SK-N-MC (cell line): Measurements from ENCODE around the gene MET.
"Not testable (repeated sequence)": the region's sequence is repeated elsewhere in the genome, so short reads cannot be mapped to it uniquely, and the experiment has no call there.

Experiments used
- DNase-seq: peaks from one replicate; pipeline ENCODE4 v3.0.0-alpha.2; 2011; ENCODE audit warnings: low read depth, low spot score
- H3K27ac ChIP-seq: fragments of 200-600 bp; sonication (generic); 2 replicates; pipeline ENCODE4 v1.5.1; 2016; ENCODE audit warnings: mixed run types
- H3K36me3 ChIP-seq: fragments of 200-600 bp; sonication (generic); 2 replicates; pipeline ENCODE4 v1.6.1; 2017; ENCODE audit warnings: antibody characterized with exemption, low read length, mixed read lengths; ENCODE audit not compliant: insufficient read depth
- H3K4me3 ChIP-seq: fragments of 200-600 bp; sonication (generic); 2 replicates; pipeline ENCODE4 v1.5.1; 2016
- H3K9ac ChIP-seq: fragments of 200-600 bp; sonication (generic); 2 replicates; pipeline ENCODE4 v1.8.0; 2017; ENCODE audit warnings: mixed run types, mixed read lengths; ENCODE audit not compliant: insufficient read length
- H3K9me3 ChIP-seq: fragments of 200-600 bp; sonication (generic); 2 replicates; pipeline ENCODE4 v1.6.1; 2017; ENCODE audit warnings: low read depth, mild to moderate bottlenecking, antibody characterized with exemption, low read length, moderate library complexity, mixed read lengths
- EZH2 ChIP-seq: fragments of 200-600 bp; sonication (generic); IDR thresholded peaks from one replicate; pipeline ENCODE4 v1.6.1; 2017; ENCODE audit warnings: antibody characterized with exemption
- FOXP2 ChIP-seq: optimal IDR thresholded peaks from 2 replicates; pipeline ENCODE3; 2011; ENCODE audit warnings: mild to moderate bottlenecking, moderate library complexity; ENCODE audit not compliant: insufficient read depth; ENCODE audit errors: extremely low read length, control extremely low read depth
- POLR2AphosphoS5 ChIP-seq: IDR thresholded peaks from 2 replicates; pipeline ENCODE4 v1.6.1; 2012; ENCODE audit warnings: mild to moderate bottlenecking, low read depth, low read length, borderline replicate concordance

MET gene

GRCh38 chr7:116636997-116637396 lies 35.0 kb upstream of the MET start:
- no peaks in the 10 kb centered on the region for H3K36me3 ChIP-seq
- no peak overlapping the region for H3K9ac ChIP-seq
- DNase-seq, result no peak
- no peak overlapping the region for H3K4me3 ChIP-seq
- no peak overlapping the region for H3K27ac ChIP-seq
- no peaks in the 10 kb centered on the region for H3K9me3 ChIP-seq
- no peak for TF ChIP-seq POLR2AphosphoS5
- TF ChIP-seq FOXP2, result no peak
- no peak for TF ChIP-seq EZH2

GRCh38 chr7:116638592-116638991 lies 33.4 kb upstream of the MET start:
- H3K9ac ChIP-seq, H3K9me3 ChIP-seq, H3K36me3 ChIP-seq, DNase-seq, H3K4me3 ChIP-seq, H3K27ac ChIP-seq: not testable (repeated sequence)

GRCh38 chr7:116641551-116642153 lies 30.3 kb upstream of the MET start:
- Histone ChIP-seq H3K9me3 (no peaks in the 10 kb centered on the region), H3K9ac (no peak overlapping the region)

GRCh38 chr7:116643148-116643547 lies 28.8 kb upstream of the MET start:
- DNase-seq, H3K27ac ChIP-seq, H3K4me3 ChIP-seq: not testable (repeated sequence)

More at GRCh38 chr7:116641551-116642153, 30.3 kb upstream of the MET start:
- no peak for DNase-seq
- TF ChIP-seq FOXP2, result no peak
- TF ChIP-seq EZH2, result no peak
- TF ChIP-seq POLR2AphosphoS5, result no peak
- Histone ChIP-seq H3K27ac (no peak overlapping the region), H3K4me3 (no peak overlapping the region), H3K36me3 (no peaks in the 10 kb centered on the region)

GRCh38 chr7:116644628-116645027 lies 27.4 kb upstream of the MET start:
- Histone ChIP-seq H3K27ac (no peak overlapping the region), H3K4me3 (no peak overlapping the region), H3K36me3 (no peaks in the 10 kb centered on the region), H3K9ac (no peak overlapping the region), H3K9me3 (no peaks in the 10 kb centered on the region)
- TF ChIP-seq EZH2, result no peak
- TF ChIP-seq POLR2AphosphoS5, result no peak
- TF ChIP-seq FOXP2, result no peak
- DNase-seq, result no peak

More at GRCh38 chr7:116643148-116643547, 28.8 kb upstream of the MET start:
- H3K9me3 ChIP-seq, H3K9ac ChIP-seq, H3K36me3 ChIP-seq: not testable (repeated sequence)

GRCh38 chr7:116647290-116647689 lies 24.7 kb upstream of the MET start:
- H3K4me3 ChIP-seq, result no peak overlapping the region
- no peak overlapping the region for H3K27ac ChIP-seq
- DNase-seq, result no peak
- H3K9me3 ChIP-seq, result no peaks in the 10 kb centered on the region
- no peak overlapping the region for H3K9ac ChIP-seq
- TF ChIP-seq EZH2, result no peak
- no peak for TF ChIP-seq FOXP2
- no peak for TF ChIP-seq POLR2AphosphoS5
- H3K36me3 ChIP-seq, result no peaks in the 10 kb centered on the region

GRCh38 chr7:116647861-116648260 lies 24.1 kb upstream of the MET start:
- TF ChIP-seq POLR2AphosphoS5, result no peak
- no peak for TF ChIP-seq FOXP2
- no peak for TF ChIP-seq EZH2
- DNase-seq, result no peak
- Histone ChIP-seq H3K27ac (no peak overlapping the region), H3K9me3 (no peaks in the 10 kb centered on the region), H3K36me3 (no peaks in the 10 kb centered on the region), H3K9ac (no peak overlapping the region), H3K4me3 (no peak overlapping the region)

GRCh38 chr7:116650436-116650835 lies 21.6 kb upstream of the MET start:
- no peaks in the 10 kb centered on the region for H3K9me3 ChIP-seq
- H3K36me3 ChIP-seq, result no peaks in the 10 kb centered on the region
- DNase-seq, result no peak
- no peak overlapping the region for H3K4me3 ChIP-seq
- H3K9ac ChIP-seq, result no peak overlapping the region
- no peak overlapping the region for H3K27ac ChIP-seq
- TF ChIP-seq EZH2 (no peak), POLR2AphosphoS5 (no peak), FOXP2 (no peak)

GRCh38 chr7:116652793-116653192 lies 19.2 kb upstream of the MET start:
- no peaks in the 10 kb centered on the region for H3K9me3 ChIP-seq
- TF ChIP-seq FOXP2 (no peak), EZH2 (no peak), POLR2AphosphoS5 (no peak)
- no peaks in the 10 kb centered on the region for H3K36me3 ChIP-seq
- DNase-seq, result no peak
- H3K27ac ChIP-seq, result no peak overlapping the region
- no peak overlapping the region for H3K4me3 ChIP-seq
- no peak overlapping the region for H3K9ac ChIP-seq
